HCT116 (cell line): ENCODE results near the gene NEDD4L. TPM values are rescaled to one million over a fixed set of nuclear protein-coding genes. Genes with fewer than 3 reads are reported as not detected.

Source experiments
- ATAC-seq: fragments of 200-7000 bp; cut with Tn5 transposase; 2 replicates; pipeline ENCODE4 v1.9.1; 2020; ENCODE audit warnings: mild to moderate bottlenecking, moderate library complexity
- BruUV-seq: library from RNA; stranded (reverse); fragments of 400-500 nt; replicated peaks from 2 replicates; lab custom pipeline; 2021; lab: Mats Ljungman, UMichigan
- CTCF ChIA-PET: fragments of 300-600 bp; sonication (Branson Sonifier 250); formaldehyde crosslinking; loops from one replicate; lab custom pipeline; 2021; ENCODE audit warnings: antibody characterized with exemption; lab: Charles Lee
- POLR2A ChIA-PET: fragments of 300-600, 350-600 bp; sonication (Branson Sonifier 250); formaldehyde crosslinking; loops from one replicate; lab custom pipeline; 2021; ENCODE audit warnings: antibody characterized with exemption; lab: Charles Lee
- RAD21 ChIA-PET, 2 experiments: fragments of 300-600 bp; sonication (Branson Sonifier 250); formaldehyde crosslinking; loops; one replicate each; lab custom pipeline; 2023; ENCODE audit warnings: low total read pairs in 2 of 2; ENCODE audit not compliant: uncharacterized antibody in 2 of 2, unreplicated experiment in 2 of 2, low non-redundant PET in 1 of 2; lab: Charles Lee
- DNase-seq: peaks from one replicate; pipeline ENCODE4 v3.0.0-alpha.2; 2010; ENCODE audit warnings: low read depth, low spot score
- H2AFZ ChIP-seq: fragments of 200-600 bp; shearing (Covaris generic), sonication (generic); 2 replicates; pipeline ENCODE4 v1.6.1; 2017; ENCODE audit warnings: low read depth, mixed run types, mixed read lengths, antibody characterized with exemption, low read length; ENCODE audit not compliant: poor library complexity, severe bottlenecking
- H3K27ac ChIP-seq: 2 replicates; pipeline ENCODE4 v1.5.1; 2012; ENCODE audit warnings: low read depth, low read length
- H3K27me3 ChIP-seq: fragments of 200-600 bp; sonication (generic); 2 replicates; pipeline ENCODE4 v1.6.1; 2016; ENCODE audit warnings: mixed run types, low read length, mixed read lengths; ENCODE audit not compliant: insufficient read depth
- H3K36me3 ChIP-seq, 2 experiments: fragments of 200-500 bp in 1 of 2; fragments of 200-600 bp in 1 of 2; sonication (Bioruptor generic) in 1 of 2; sonication (generic) in 1 of 2; 2 replicates each; pipeline versions ENCODE4 v1.5.1 to v1.6.1; 2014 to 2016; ENCODE audit warnings: low read length in 2 of 2, inconsistent platforms in 1 of 2, mixed read lengths in 1 of 2, mixed run types in 1 of 2; ENCODE audit not compliant: insufficient read depth in 2 of 2, control insufficient read depth in 1 of 2
- H3K4me1 ChIP-seq, 2 experiments: fragments of 200-600 bp in 1 of 2; sonication (generic) in 1 of 2; 2 replicates each; pipeline versions ENCODE4 v1.5.1 to v1.6.1; 2012 to 2017; ENCODE audit warnings: low read length in 2 of 2, inconsistent platforms in 1 of 2, mild to moderate bottlenecking in 1 of 2, mixed read lengths in 1 of 2, mixed run types in 1 of 2, moderate library complexity in 1 of 2; ENCODE audit not compliant: insufficient read depth in 2 of 2, control insufficient read depth in 1 of 2
- H3K4me2 ChIP-seq: fragments of 200-600 bp; sonication (generic); 2 replicates; pipeline ENCODE4 v1.6.1; 2017; ENCODE audit warnings: mixed run types, low read length, mixed read lengths
- H3K4me3 ChIP-seq, 2 experiments: fragments of 200-600 bp in 1 of 2; sonication (generic) in 1 of 2; replicated peaks in 1 of 2; 2 replicates each; pipeline ENCODE4 v1.5.1; 2011 to 2016; ENCODE audit warnings: low read length in 2 of 2, control low read depth in 1 of 2, low read depth in 1 of 2, mild to moderate bottlenecking in 1 of 2, mixed read lengths in 1 of 2, mixed run types in 1 of 2
- H3K79me2 ChIP-seq: fragments of 200-600 bp; sonication (generic); 2 replicates; pipeline ENCODE4 v1.6.1; 2017; ENCODE audit warnings: mild to moderate bottlenecking, mixed run types, low read length, moderate library complexity, mixed read lengths; ENCODE audit not compliant: insufficient read depth
- H3K9ac ChIP-seq: fragments of 200-600 bp; sonication (generic); 2 replicates; pipeline ENCODE4 v1.6.1; 2016; ENCODE audit warnings: low read length, mixed read lengths
- H3K9me2 ChIP-seq: fragments of 200-600 bp; sonication (generic), shearing (Covaris generic); 2 replicates; pipeline ENCODE4 v1.6.1; 2017; ENCODE audit warnings: mixed run types, mild to moderate bottlenecking, moderate library complexity; ENCODE audit not compliant: insufficient read depth
- H3K9me3 ChIP-seq, 2 experiments: fragments of 200-500 bp in 1 of 2; fragments of 200-600 bp in 1 of 2; sonication (Bioruptor generic) in 1 of 2; sonication (generic) in 1 of 2; 2 replicates each; pipeline ENCODE4 v1.6.1; 2014 to 2017; ENCODE audit warnings: low read length in 2 of 2, mixed read lengths in 2 of 2, inconsistent platforms in 1 of 2, low read depth in 1 of 2, mild to moderate bottlenecking in 1 of 2, mixed run types in 1 of 2, moderate library complexity in 1 of 2; ENCODE audit not compliant: control insufficient read depth in 1 of 2, insufficient read depth in 1 of 2
- H4K20me1 ChIP-seq: fragments of 200-600 bp; sonication (generic), shearing (Covaris generic); 2 replicates; pipeline ENCODE4 v1.6.1; 2017; ENCODE audit warnings: mixed run types, mild to moderate bottlenecking, moderate library complexity; ENCODE audit not compliant: insufficient read depth
- CEBPB ChIP-seq: IDR thresholded peaks from 2 replicates; pipeline ENCODE4 v1.6.1; 2012; ENCODE audit warnings: low read depth
- EZH2 ChIP-seq: fragments of 200-600 bp; sonication (generic); IDR thresholded peaks from 2 replicates; pipeline ENCODE4 v1.6.1; 2017; ENCODE audit warnings: antibody characterized with exemption, mixed run types
- EZH2phosphoT487 ChIP-seq: fragments of 200-600 bp; IDR thresholded peaks from 2 replicates; pipeline ENCODE4 v1.6.1; 2018; ENCODE audit warnings: antibody characterized with exemption, borderline replicate concordance
- FOSL1 ChIP-seq: IDR thresholded peaks from 2 replicates; pipeline ENCODE4 v1.6.1; 2012; ENCODE audit warnings: low read depth
- RAD21 ChIP-seq: IDR thresholded peaks from 2 replicates; pipeline ENCODE4 v1.6.1; 2012; ENCODE audit warnings: low read depth, mild to moderate bottlenecking
- SIN3A ChIP-seq: IDR thresholded peaks from 2 replicates; pipeline ENCODE4 v1.6.1; 2012; ENCODE audit warnings: low read depth
- SRF ChIP-seq: IDR thresholded peaks from 2 replicates; pipeline ENCODE4 v1.6.1; 2012; ENCODE audit warnings: low read depth
- TCF7L2 ChIP-seq: IDR thresholded peaks from 2 replicates; pipeline ENCODE4 v1.7.0; 2011; ENCODE audit warnings: borderline replicate concordance, inconsistent platforms; ENCODE audit not compliant: insufficient read depth, insufficient read length; ENCODE audit errors: extremely low read depth
- YY1 ChIP-seq: IDR thresholded peaks from 2 replicates; pipeline ENCODE4 v1.6.1; 2011; ENCODE audit warnings: low read length, low read depth, moderate library complexity, mild to moderate bottlenecking; ENCODE audit not compliant: insufficient replicate concordance; ENCODE audit errors: extremely low read depth
- ZNF274 ChIP-seq: fragments of 200-500 bp; sonication (Bioruptor generic); IDR thresholded peaks from 2 replicates; pipeline ENCODE4 v1.6.1; 2014; ENCODE audit warnings: mild to moderate bottlenecking, low read depth, low read length, inconsistent platforms
- intact Hi-C: fragments of 100-400 bp; cut with micrococcal nuclease; formaldehyde crosslinking; loops from 2 replicates; pipeline ENCODE4 v1.10.0; 2022
- total RNA-seq: library from RNA; stranded (reverse); gene quantifications from one replicate; pipeline ENCODE4 v1.2.1, GENCODE V29; 2021; ENCODE audit not compliant: unreplicated experiment
- TF ChIP-seq, protein P1 (sequence below): IDR thresholded peaks from 2 replicates; pipeline ENCODE4 v1.6.1; 2012
- TF ChIP-seq, protein P2 (sequence below): IDR thresholded peaks from 2 replicates; pipeline ENCODE4 v1.6.1; 2012
- TF ChIP-seq, protein P3 (sequence below): IDR thresholded peaks from 2 replicates; pipeline ENCODE4 v1.6.1; 2012; ENCODE audit warnings: low read depth
- TF ChIP-seq, protein P4 (sequence below): IDR thresholded peaks from 2 replicates; pipeline ENCODE4 v1.6.1; 2011; ENCODE audit warnings: mild to moderate bottlenecking, low read length, moderate library complexity; ENCODE audit not compliant: insufficient replicate concordance; ENCODE audit errors: extremely low read depth

The NEDD4L gene
- total RNA-seq, 1 experiment from 2014 or later, result 41.5 TPM

DNA sequence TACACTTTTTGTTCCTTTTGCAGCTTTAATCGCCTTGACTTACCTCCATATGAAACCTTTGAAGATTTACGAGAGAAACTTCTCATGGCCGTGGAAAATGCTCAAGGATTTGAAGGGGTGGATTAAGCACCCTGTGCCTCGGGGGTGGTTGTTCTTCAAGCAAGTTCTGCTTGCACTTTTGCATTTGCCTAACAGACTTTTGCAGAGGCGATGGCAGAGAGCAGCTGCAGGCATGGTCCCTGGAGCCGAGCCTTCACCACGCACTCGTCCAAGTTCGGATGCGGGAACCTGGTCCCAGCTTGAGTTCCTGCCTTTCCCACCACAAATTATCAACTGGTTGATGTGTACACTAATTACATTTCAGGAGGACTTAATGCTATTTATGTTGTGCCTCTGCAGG is 352.1 kb downstream of the NEDD4L start:
- Histone ChIP-seq H3K27ac (no peak overlapping the region), H4K20me1 (no peaks in the 10 kb centered on the region)

More for the DNA sequence above, 352.1 kb downstream of the NEDD4L start:
- no peaks in the 10 kb centered on the region for H3K79me2 ChIP-seq
- H3K36me3 ChIP-seq, result no peaks in the 10 kb centered on the region; a peak in 2 of 4 replicates
- no peak overlapping the region for H3K4me3 ChIP-seq
- no peak overlapping the region for H3K9ac ChIP-seq
- no peaks in the 10 kb centered on the region for H3K27me3 ChIP-seq
- no TSS peak for BruUV-seq
- TF ChIP-seq CEBPB, result no peak
- TF ChIP-seq, protein P1, sequence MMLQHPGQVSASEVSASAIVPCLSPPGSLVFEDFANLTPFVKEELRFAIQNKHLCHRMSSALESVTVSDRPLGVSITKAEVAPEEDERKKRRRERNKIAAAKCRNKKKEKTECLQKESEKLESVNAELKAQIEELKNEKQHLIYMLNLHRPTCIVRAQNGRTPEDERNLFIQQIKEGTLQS, result no peak
- no peak for TF ChIP-seq YY1
- no peak for TF ChIP-seq EZH2phosphoT487
- TF ChIP-seq SRF, result no peak
- TF ChIP-seq TCF7L2, result no peak
- TF ChIP-seq, protein P2, sequence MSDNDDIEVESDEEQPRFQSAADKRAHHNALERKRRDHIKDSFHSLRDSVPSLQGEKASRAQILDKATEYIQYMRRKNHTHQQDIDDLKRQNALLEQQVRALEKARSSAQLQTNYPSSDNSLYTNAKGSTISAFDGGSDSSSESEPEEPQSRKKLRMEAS, result no peak
- no peak for TF ChIP-seq RAD21
- TF ChIP-seq EZH2, result no peak
- TF ChIP-seq, protein P3, sequence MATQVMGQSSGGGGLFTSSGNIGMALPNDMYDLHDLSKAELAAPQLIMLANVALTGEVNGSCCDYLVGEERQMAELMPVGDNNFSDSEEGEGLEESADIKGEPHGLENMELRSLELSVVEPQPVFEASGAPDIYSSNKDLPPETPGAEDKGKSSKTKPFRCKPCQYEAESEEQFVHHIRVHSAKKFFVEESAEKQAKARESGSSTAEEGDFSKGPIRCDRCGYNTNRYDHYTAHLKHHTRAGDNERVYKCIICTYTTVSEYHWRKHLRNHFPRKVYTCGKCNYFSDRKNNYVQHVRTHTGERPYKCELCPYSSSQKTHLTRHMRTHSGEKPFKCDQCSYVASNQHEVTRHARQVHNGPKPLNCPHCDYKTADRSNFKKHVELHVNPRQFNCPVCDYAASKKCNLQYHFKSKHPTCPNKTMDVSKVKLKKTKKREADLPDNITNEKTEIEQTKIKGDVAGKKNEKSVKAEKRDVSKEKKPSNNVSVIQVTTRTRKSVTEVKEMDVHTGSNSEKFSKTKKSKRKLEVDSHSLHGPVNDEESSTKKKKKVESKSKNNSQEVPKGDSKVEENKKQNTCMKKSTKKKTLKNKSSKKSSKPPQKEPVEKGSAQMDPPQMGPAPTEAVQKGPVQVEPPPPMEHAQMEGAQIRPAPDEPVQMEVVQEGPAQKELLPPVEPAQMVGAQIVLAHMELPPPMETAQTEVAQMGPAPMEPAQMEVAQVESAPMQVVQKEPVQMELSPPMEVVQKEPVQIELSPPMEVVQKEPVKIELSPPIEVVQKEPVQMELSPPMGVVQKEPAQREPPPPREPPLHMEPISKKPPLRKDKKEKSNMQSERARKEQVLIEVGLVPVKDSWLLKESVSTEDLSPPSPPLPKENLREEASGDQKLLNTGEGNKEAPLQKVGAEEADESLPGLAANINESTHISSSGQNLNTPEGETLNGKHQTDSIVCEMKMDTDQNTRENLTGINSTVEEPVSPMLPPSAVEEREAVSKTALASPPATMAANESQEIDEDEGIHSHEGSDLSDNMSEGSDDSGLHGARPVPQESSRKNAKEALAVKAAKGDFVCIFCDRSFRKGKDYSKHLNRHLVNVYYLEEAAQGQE, result no peak
- no peak for TF ChIP-seq FOSL1
- no peak for TF ChIP-seq ZNF274
- no peak for TF ChIP-seq SIN3A
- TF ChIP-seq, protein P4, sequence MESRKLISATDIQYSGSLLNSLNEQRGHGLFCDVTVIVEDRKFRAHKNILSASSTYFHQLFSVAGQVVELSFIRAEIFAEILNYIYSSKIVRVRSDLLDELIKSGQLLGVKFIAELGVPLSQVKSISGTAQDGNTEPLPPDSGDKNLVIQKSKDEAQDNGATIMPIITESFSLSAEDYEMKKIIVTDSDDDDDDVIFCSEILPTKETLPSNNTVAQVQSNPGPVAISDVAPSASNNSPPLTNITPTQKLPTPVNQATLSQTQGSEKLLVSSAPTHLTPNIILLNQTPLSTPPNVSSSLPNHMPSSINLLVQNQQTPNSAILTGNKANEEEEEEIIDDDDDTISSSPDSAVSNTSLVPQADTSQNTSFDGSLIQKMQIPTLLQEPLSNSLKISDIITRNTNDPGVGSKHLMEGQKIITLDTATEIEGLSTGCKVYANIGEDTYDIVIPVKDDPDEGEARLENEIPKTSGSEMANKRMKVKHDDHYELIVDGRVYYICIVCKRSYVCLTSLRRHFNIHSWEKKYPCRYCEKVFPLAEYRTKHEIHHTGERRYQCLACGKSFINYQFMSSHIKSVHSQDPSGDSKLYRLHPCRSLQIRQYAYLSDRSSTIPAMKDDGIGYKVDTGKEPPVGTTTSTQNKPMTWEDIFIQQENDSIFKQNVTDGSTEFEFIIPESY, result no peak
- ATAC-seq (no peak), DNase-seq (no peak)
- no peaks in the 10 kb centered on the region for H3K9me2 ChIP-seq
- no peaks in the 10 kb centered on the region for H3K9me3 ChIP-seq
- ChIA-PET POLR2A (no interaction called here), CTCF (interaction anchor here (1.4 kb wide), 1 partner anchor 98 kb away, joined by 3 read pairs; no protein-coding TSS in a partner anchor), RAD21 (no interaction called here)
- H2AFZ ChIP-seq, result no peak overlapping the region
- H3K4me2 ChIP-seq, result no peak overlapping the region
- intact Hi-C loops, result no loop called here
- no peaks in the 10 kb centered on the region for H3K4me1 ChIP-seq
